PC-3 (cell line): Measurements from ENCODE around the gene SKIC8. TPM values are rescaled to one million over a fixed set of nuclear protein-coding genes. Genes with fewer than 3 reads are reported as not detected.

Source experiments
- ATAC-seq: fragments of 200-7000 bp; cut with Tn5 transposase; 2 replicates; pipeline ENCODE4 v1.9.1; 2020; ENCODE audit warnings: mild to moderate bottlenecking, moderate library complexity
- BruUV-seq: library from RNA; stranded (reverse); fragments of 400-500 nt; replicated peaks from 2 replicates; lab custom pipeline; 2021; lab: Mats Ljungman, UMichigan
- CTCF ChIA-PET: fragments of 300-600 bp; sonication (Branson Sonifier 250); formaldehyde crosslinking; loops from one replicate; lab custom pipeline; 2022; ENCODE audit warnings: antibody characterized with exemption; lab: Charles Lee
- POLR2A ChIA-PET: fragments of 300-600 bp; sonication (Branson Sonifier 250); formaldehyde crosslinking; loops from one replicate; lab custom pipeline; 2022; ENCODE audit warnings: antibody characterized with exemption; ENCODE audit not compliant: unreplicated experiment; lab: Charles Lee
- DNase-seq: peaks from one replicate; pipeline ENCODE4 v3.0.0-alpha.2; 2015
- H2AFZ ChIP-seq: fragments of 300-600 bp; sonication (generic); 2 replicates; pipeline ENCODE4 v1.6.0; 2016; ENCODE audit warnings: antibody characterized with exemption, low read length
- H3F3A ChIP-seq: fragments of 300-600 bp; sonication (generic); one replicate; pipeline ENCODE4 v1.6.0; 2017; ENCODE audit warnings: antibody characterized with exemption, low read length, control low read depth, mild to moderate bottlenecking; ENCODE audit not compliant: unreplicated experiment
- H3K27ac ChIP-seq: fragments of 300-600 bp; sonication (generic); 2 replicates; pipeline ENCODE4 v1.5.1; 2016; ENCODE audit warnings: mild to moderate bottlenecking, low read length
- H3K27me3 ChIP-seq: fragments of 300-600 bp; sonication (generic); 2 replicates; pipeline ENCODE4 v1.6.1; 2016; ENCODE audit warnings: low read length, mixed read lengths
- H3K36me3 ChIP-seq: fragments of 300-600 bp; sonication (generic); 2 replicates; pipeline ENCODE4 v1.6.1; 2016; ENCODE audit warnings: low read depth, mixed run types, low read length, mixed read lengths
- H3K4me1 ChIP-seq: fragments of 300-600 bp; sonication (generic); 2 replicates; pipeline ENCODE4 v1.5.1; 2016; ENCODE audit warnings: low read length; ENCODE audit not compliant: insufficient read depth
- H3K4me2 ChIP-seq: fragments of 300-600 bp; sonication (generic); 2 replicates; pipeline ENCODE4 v1.6.0; 2016; ENCODE audit warnings: low read length
- H3K4me3 ChIP-seq: fragments of 300-600 bp; sonication (generic); 2 replicates; pipeline ENCODE4 v1.5.1; 2016; ENCODE audit warnings: mild to moderate bottlenecking, low read length, mixed read lengths
- H3K79me2 ChIP-seq: fragments of 300-600 bp; sonication (generic); 2 replicates; pipeline ENCODE4 v1.6.1; 2017; ENCODE audit warnings: low read length, mixed read lengths
- H3K9ac ChIP-seq: fragments of 300-600 bp; sonication (generic); 2 replicates; pipeline ENCODE4 v1.6.0; 2016; ENCODE audit warnings: mild to moderate bottlenecking, low read length
- H3K9me2 ChIP-seq: fragments of 300-600 bp; sonication (generic); replicated peaks from 2 replicates; pipeline ENCODE4 v1.6.1; 2016; ENCODE audit warnings: mixed run types, low read length, mixed read lengths
- H3K9me3 ChIP-seq: fragments of 300-600 bp; sonication (generic); 2 replicates; pipeline ENCODE4 v1.6.1; 2016; ENCODE audit warnings: low read length, mixed read lengths
- H4K20me1 ChIP-seq: fragments of 300-600 bp; sonication (generic); 2 replicates; pipeline ENCODE4 v1.6.1; 2016; ENCODE audit warnings: low read length, mixed read lengths
- CTCF ChIP-seq: fragments of 300-600 bp; sonication (generic); conservative IDR thresholded peaks from 2 replicates; pipeline ENCODE4 v1.5.1; 2017; ENCODE audit warnings: antibody characterized with exemption, low read depth, mild to moderate bottlenecking, low read length
- EZH2 ChIP-seq: fragments of 300-600 bp; sonication (generic); IDR thresholded peaks from one replicate; pipeline ENCODE4 v1.6.1; 2017; ENCODE audit warnings: antibody characterized with exemption, mild to moderate bottlenecking, low read length; ENCODE audit not compliant: unreplicated experiment
- EZH2phosphoT487 ChIP-seq: fragments of 300-600 bp; sonication (generic); IDR thresholded peaks from 2 replicates; pipeline ENCODE4 v1.6.1; 2018; ENCODE audit warnings: mild to moderate bottlenecking, antibody characterized with exemption, low read length, borderline replicate concordance
- intact Hi-C: fragments of 100-400 bp; cut with micrococcal nuclease; formaldehyde crosslinking; loops from 2 replicates; pipeline ENCODE4 v1.9.0; 2023
- total RNA-seq: library from RNA; depleted of rRNA; stranded (reverse); fragments of >200 nt; gene quantifications from 2 replicates; pipeline ENCODE4 v1.2.3, GENCODE V29; 2014

SKIC8 gene
- total RNA-seq, 1 experiment from 2014 or later, result 56.1 TPM

- POLR2A ChIA-PET, result no interaction called here
- CTCF ChIA-PET, result no interaction called here
- ATAC-seq, result peak; percentile 50
Observed at GRCh38 chr15:78341057-78341987, 41.9 kb upstream of the SKIC8 start.

GRCh38 chr15:78340231-78341056 lies 41.0 kb upstream of the SKIC8 start, which contains the start of gene CRABP1:
TSS of gene CRABP1 (plus strand) at chr15:78340353. CDS start at chr15:78340429, 76 bp downstream.
- peak; percentile 36; the same call in 1 of the 2 replicates for TF ChIP-seq EZH2phosphoT487
- no peak for TF ChIP-seq CTCF
- TF ChIP-seq EZH2, result peak; percentile 28
- DNase-seq (no peak), ATAC-seq (peak; percentile 13; the same call in 1 of the 2 replicates)
- BruUV-seq, result TSS peak; percentile 48
- Histone ChIP-seq H2AFZ (peak within 1 kb of the TSS; percentile 13), H4K20me1 (no peaks in the 10 kb centered on the region), H3K9ac (no peak within 1 kb of the TSS), H3K36me3 (no peaks in the 10 kb centered on the region), H3K27me3 (peaks cover 54% of the 10 kb centered on the region), H3K9me3 (no peaks in the 10 kb centered on the region), H3K27ac (no peak within 1 kb of the TSS), H3K9me2 (no peaks in the 10 kb centered on the region), H3F3A (no peaks in the 10 kb centered on the region), H3K79me2 (no peaks in the 10 kb centered on the region), H3K4me1 (peaks cover 4% of the 10 kb centered on the region; the same call in 1 of the 2 replicates), H3K4me2 (peak within 1 kb of the TSS; percentile 72), H3K4me3 (peak within 1 kb of the TSS; percentile 31; the same call in 1 of the 2 replicates)
- ChIA-PET CTCF (interaction anchor here (0.5 kb wide), 1 partner anchor 11 kb away, joined by 3 read pairs; no protein-coding TSS in a partner anchor), POLR2A (no interaction called here)
- intact Hi-C loops, result no loop called here

More at GRCh38 chr15:78341057-78341987, 41.9 kb upstream of the SKIC8 start:
- Histone ChIP-seq H3K4me1 (peaks cover 4% of the 10 kb centered on the region; the same call in 1 of the 2 replicates), H3K27ac (no peak overlapping the region), H2AFZ (peak overlapping the region; percentile 13), H3K36me3 (no peaks in the 10 kb centered on the region), H3K9me2 (no peaks in the 10 kb centered on the region), H3F3A (no peaks in the 10 kb centered on the region), H3K4me3 (peak overlapping the region; percentile 31; the same call in 1 of the 2 replicates), H3K4me2 (peak overlapping the region; percentile 72), H3K79me2 (no peaks in the 10 kb centered on the region), H3K9me3 (no peaks in the 10 kb centered on the region), H3K9ac (no peak overlapping the region), H3K27me3 (peaks cover 54% of the 10 kb centered on the region), H4K20me1 (no peaks in the 10 kb centered on the region)
- no peak for DNase-seq
- intact Hi-C loops, result no loop called here
- TF ChIP-seq EZH2phosphoT487 (no peak), EZH2 (no peak), CTCF (no peak)
- BruUV-seq, result no TSS peak
